ENCODE data around the gene PGLYRP4. TPM values are rescaled to one million over a fixed set of nuclear protein-coding genes. Genes with fewer than 3 reads are reported as not detected.

Gene PGLYRP4
- total and polyA plus RNA-seq, 2 of the 4 experiments (the other 2 are of a cell fraction): not detected

DNA sequence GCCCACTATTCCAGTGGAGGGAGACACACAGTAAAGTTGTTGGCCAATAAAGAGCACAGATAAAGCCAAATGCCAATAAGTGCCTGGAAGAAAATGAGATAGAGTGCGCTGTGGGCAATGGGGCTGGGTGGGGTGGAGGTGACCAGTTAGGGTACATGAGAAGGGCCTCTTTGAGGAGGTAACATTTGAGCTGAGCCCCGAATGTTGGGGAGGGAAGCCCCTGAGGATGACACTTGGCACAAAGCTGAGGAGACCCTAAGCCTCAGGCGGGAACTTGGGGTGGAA is 10.0 kb upstream of the PGLYRP4 start:
- H3K4me2 ChIP-seq (ENCODE audit: low read depth, low read length): no peak overlapping the region
- no peak overlapping the region for H4K91ac ChIP-seq (ENCODE audit: insufficient read depth, low read depth, low read length)
- no peak overlapping the region for H2AK9ac ChIP-seq (replicated peaks; ENCODE audit: low read depth, low read length, poor library complexity)
- H3K18ac ChIP-seq (ENCODE audit: low read depth, low read length): no peak overlapping the region
- dilution Hi-C loops (cut with HindIII; ENCODE audit: low sequenced_read_pairs, unreplicated experiment): no loop called here
- TF ChIP-seq POLR2A (IDR thresholded peaks at IDR 0.05; ENCODE audit: low read depth, low read length): no peak
- TF ChIP-seq MXI1 (IDR thresholded peaks at IDR 0.05; ENCODE audit: borderline replicate concordance, low read depth, low read length): no peak
- H4K5ac ChIP-seq (ENCODE audit: low read depth, low read length): no peak overlapping the region
- H4K8ac ChIP-seq (ENCODE audit: low read depth in 2 of 2, low read length in 2 of 2): no peak overlapping the region
- no peak overlapping the region for H2BK15ac ChIP-seq (ENCODE audit: low read depth, low read length)
- no peaks in the 10 kb centered on the region for H3K36me3 ChIP-seq (ENCODE audit: control insufficient read depth, insufficient read depth, low read length)
- intact Hi-C loops (cut with micrococcal nuclease): no loop called here
- no peaks in the 10 kb centered on the region for H3K9me3 ChIP-seq (ENCODE audit: control insufficient read depth, insufficient read depth, low read length)
- H2BK5ac ChIP-seq (ENCODE audit: low read depth, low read length, poor library complexity, severe bottlenecking): no peak overlapping the region
- ChIA-PET CTCF (no interaction called here), POLR2A (ENCODE audit: unreplicated experiment) (no interaction called here)
- peaks cover 12% of the 10 kb centered on the region; the same call in 1 of the 2 replicates for H3K27me3 ChIP-seq (ENCODE audit: control insufficient read depth, insufficient read depth, low read length)
- H3K4me1 ChIP-seq (ENCODE audit: control insufficient read depth, insufficient read depth, low read length): no peaks in the 10 kb centered on the region
- no TSS peak for BruUV-seq (replicated peaks)
- H3K23ac ChIP-seq (ENCODE audit: low read depth, low read length): no peak overlapping the region
- no peak overlapping the region for H3K9ac ChIP-seq (ENCODE audit: low read depth, low read length)
- H4K20me1 ChIP-seq (ENCODE audit: insufficient read depth, low read length): no peaks in the 10 kb centered on the region
- H3K56ac ChIP-seq (ENCODE audit: extremely low read depth, insufficient read depth, low read length): no peak overlapping the region
- H3K14ac ChIP-seq (replicated peaks; ENCODE audit: low read depth, low read length): no peak overlapping the region
- H3K79me1 ChIP-seq (ENCODE audit: low read depth in 1 of 2, low read length in 2 of 2): no peaks in the 10 kb centered on the region
- in situ Hi-C loops (cut with MboI; ENCODE audit: low sequenced_read_pairs): no loop called here
- H3K4me3 ChIP-seq (ENCODE audit: insufficient read depth, low read depth, low read length): no peak overlapping the region
- H2AFZ ChIP-seq (replicated peaks; ENCODE audit: low read length, poor library complexity): no peak overlapping the region
- H3K9me1 ChIP-seq (ENCODE audit: insufficient read depth, low read length): no peaks in the 10 kb centered on the region
- no peak for ATAC-seq (ENCODE audit: low read depth)
- no peak overlapping the region for H3K27ac ChIP-seq (ENCODE audit: insufficient read depth, low read length)
- no peak overlapping the region for H2AK5ac ChIP-seq (ENCODE audit: low read depth, low read length)
- H3K4ac ChIP-seq (ENCODE audit: low read depth, low read length): no peak overlapping the region
- no CpG with 5 or more reads among the region's 3 CpGs for WGBS, 2 experiments (ENCODE audit: extremely low coverage in 2 of 2, insufficient read length in 1 of 2)
- no peak overlapping the region for H2BK20ac ChIP-seq (ENCODE audit: low read depth, low read length)
- no peak for DNase-seq
- H2BK120ac ChIP-seq (ENCODE audit: low read depth, low read length): no peak overlapping the region
